ENCODE data around the gene DHRS7C.

GRCh38 chr17:9728564-9728963 is 62.8 kb downstream of the DHRS7C start:
- TF ChIP-seq CTCF (IDR thresholded peaks at IDR 0.05; ENCODE audit: borderline replicate concordance, extremely low read depth, low read length, poor library complexity, severe bottlenecking): no peak
- no peak for TF ChIP-seq EZH2 (IDR thresholded peaks at IDR 0.05; ENCODE audit: borderline replicate concordance, low read depth, low read length, severe bottlenecking)
